HG03460 (cell line): Measurements from ENCODE around the gene SGSH.
"Not testable (repeated sequence)": the region's sequence is repeated elsewhere in the genome, so short reads cannot be mapped to it uniquely, and the experiment has no call there.

ENCODE experiments used
- ATAC-seq: cut with Tn5 transposase; IDR thresholded peaks from one replicate; pipeline ENCODE4 v1.9.1; 2021; ENCODE audit not compliant: unreplicated experiment

The SGSH gene

DNA sequence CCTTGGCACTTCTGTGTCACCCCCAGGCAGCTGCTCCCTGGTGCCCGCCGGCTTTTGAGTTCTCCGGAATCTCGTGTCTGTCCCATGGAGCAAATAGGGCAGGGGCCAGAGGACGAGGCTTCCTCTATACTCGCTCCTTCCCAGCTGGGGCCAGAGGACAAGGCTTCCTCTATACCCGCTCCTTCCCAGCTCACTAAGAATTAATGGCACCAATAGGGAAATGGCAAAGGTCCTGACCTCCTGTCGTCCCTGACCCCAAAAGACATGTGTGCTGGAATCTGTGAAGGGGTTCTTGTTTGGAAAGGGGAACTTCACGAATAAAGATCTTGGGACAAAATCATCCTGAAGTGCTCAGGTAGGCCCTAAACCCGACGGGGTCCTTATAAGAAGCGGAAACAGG, 7.6 kb downstream of the SGSH start:
- ATAC-seq = no peak

DNA sequence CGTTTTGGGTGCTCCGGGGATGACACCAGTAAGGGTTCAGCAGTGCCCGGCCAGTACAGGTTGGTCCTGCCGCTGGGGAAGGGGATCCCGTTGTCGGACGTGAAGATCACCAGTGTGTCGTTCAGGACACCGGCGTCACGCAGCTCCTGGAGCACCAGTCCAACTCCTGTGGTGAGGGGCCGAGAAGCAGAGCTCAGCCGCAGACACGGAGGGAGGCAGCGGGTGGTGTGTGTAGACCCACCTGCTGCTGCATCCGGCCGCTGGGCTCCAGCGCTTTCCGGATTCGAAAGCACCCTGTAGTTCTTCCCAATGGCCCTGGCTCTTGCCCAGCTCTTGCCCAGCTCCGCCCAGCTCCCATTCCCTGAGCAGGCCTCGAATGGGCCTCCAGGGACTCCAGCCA, 8.0 kb downstream of the SGSH start:
- no peak for ATAC-seq

DNA sequence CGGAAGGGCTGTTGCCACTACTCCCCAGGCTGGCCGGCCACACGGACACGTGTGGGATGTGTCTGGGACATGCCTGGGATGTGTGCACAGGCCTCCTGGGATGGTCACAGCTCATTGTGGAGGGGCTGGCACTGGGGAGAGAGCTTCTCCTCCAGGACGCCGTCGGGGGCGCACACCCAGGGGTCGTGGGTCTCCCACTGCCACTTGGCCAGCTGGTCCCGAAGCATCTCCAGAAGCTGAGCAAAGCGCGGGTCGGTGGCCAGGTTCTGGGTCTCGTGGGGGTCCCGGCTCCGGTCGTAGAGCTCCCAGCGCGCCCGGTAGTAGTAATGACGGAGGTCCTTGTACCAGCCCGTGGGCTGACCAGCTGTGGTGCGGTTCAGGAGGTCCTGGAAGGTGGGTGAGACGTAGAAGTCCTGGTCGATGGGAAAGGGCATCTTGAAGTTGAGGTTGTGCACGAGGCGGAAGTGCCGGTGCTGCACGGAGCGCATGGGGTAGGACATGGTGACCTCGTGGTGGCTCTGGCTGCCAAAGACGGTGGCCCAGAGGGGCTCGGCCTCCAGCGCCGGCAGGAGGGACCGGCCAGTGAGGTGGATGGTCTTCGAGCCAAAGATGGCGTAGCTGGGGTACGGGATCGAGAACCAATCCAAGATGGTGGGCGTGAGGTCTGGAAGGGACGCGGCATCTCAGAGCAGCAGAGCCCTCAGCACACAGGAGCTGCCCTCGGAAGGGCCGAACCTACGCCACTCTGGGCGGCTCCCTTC, 9.6 kb downstream of the SGSH start:
- ATAC-seq = no peak

DNA sequence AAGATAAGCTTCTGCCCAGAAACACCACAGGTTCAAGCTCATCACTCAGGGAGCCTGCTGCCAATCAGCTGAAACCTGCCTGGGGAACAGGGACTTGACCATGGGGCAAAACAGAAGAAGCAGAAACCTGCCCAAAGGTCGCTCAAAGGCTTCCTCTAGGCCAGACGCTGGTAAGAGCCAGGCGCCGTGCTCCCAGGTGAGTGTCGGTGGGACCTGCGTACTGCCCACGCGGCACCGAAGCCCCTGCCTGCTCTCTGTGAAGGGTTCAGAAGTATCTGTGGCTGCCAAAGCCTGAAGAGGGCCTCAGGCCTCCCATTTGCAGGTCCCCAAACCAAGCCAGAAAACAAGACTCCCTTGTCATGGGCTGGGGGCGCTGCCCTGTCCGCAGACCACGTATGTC, 10.4 kb downstream of the SGSH start:
- ATAC-seq = no peak

DNA sequence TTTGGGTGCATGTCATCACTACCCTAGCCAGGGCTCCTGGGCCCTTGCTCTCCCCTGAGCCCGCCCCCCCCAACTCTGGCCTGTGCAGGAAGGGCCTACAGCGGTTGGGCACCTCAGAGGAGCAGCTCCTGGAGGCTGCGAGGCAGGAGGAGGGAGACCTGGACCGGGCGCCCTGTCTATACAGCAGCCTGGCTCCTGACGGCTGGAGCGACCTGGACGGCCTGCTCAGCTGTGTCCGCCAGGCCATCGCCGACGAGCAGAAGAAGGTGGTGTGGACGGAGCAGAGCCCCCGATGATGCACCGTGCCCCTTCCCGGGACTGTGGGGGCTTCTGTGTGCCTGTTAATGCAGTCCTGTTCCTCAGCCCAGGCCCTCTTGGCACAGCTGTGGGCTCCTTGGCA, 12.1 kb downstream of the SGSH start:
- no peak for ATAC-seq

DNA sequence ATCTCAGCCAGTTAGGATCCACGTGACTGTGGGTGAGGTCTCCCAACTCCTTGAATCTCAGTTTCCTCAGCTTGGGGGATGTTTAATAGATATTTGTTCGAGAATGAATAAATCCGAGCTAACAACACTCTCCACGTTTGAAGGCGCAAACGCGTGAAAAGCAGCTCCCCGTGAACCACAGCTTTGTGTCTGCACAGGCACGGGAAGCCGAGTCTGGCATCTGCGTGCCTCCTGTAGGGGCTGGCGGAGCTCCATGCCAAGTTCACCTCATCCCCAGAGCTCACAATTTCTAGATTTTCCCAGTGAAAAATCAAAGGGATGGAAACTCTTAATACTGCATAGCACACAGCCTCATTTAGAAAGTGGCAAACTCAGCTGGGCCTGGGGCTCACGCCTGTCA, 14.3 kb downstream of the SGSH start:
- no peak for ATAC-seq

DNA sequence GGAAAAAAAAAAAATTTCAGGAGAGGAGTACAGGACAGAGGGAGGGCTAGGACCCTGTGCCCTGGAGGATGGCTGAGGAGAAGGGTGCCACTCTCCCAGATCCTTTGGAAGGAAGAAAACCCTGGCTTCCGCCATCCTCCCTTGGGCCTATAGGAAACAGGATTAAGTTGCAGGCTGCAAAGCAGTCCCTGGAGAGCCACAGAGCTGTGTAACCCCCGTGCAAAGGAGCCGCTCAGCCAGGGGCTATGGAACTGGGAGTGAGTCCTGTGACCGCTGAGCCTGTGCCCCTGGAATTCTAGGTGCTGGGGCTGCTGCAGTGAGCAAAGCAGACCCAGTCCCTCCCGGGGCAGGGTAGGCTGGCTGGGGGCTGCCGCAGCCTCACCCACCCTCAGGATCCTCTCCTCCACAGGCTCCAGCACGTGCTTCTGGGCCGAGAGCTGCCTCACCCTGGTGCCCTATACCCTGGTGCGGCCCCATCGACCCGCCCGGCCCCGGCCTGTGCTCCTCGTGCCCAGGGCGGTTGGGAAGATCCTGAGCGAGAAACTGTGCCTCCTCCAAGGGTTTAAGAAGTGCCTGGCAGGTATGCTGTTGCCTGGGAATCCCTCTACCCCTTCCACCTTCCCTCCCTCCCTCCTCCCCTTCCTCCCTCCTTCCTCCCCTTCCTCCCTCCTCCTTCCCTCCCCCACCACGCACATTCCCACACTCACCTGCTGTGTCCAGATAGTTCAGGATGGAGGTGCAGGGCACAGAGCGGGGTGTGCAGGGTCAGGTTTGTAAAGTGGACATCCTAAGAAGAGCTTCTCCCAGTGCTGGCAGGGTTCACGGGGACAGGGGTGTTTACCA, 15.3 kb downstream of the SGSH start:
- no peak for ATAC-seq

DNA sequence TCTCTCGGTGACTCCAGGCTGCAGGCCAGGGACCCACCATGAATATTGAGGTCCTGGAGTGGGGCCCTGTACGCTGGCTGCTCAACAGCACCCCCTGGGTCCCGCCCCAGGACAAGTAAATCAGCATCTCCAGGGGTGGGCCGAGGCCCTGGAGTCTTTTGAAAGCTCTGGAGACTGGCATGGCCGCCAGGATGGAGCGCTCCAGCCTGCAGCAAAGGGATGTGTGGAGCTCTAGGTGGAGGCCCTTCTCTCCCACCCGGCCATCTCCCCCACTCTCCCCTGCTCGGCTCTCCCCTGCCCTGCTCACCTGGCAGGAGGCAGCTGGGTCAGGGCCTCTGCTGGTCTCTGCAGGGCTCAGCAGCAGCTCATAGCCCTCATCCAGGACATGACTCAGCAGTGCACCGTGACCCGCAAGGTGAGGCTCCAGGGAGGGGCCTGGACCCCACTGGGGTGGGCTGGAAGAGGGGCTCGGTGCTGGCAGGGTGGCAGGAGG, 16.6 kb downstream of the SGSH start:
- ATAC-seq = no peak

DNA sequence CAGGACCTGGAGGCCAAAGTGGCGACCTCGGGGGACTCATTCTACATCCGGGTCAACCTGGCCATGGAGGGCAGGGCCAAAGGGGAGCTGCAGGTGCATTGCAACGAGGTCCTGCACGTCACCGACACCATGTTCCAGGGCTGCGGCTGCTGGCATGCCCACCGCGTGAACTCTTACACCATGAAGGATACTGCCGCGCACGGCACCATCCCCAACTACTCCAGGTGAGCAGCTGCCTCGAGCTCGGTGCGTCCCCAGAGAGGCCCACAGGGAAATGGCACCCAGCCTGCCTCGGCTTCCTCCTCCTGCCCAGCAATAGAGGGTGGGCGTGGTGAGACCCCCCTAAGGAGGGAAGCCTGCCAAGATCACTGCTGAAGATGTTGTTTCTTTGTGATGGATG, 17.9 kb downstream of the SGSH start:
- no peak for ATAC-seq

DNA sequence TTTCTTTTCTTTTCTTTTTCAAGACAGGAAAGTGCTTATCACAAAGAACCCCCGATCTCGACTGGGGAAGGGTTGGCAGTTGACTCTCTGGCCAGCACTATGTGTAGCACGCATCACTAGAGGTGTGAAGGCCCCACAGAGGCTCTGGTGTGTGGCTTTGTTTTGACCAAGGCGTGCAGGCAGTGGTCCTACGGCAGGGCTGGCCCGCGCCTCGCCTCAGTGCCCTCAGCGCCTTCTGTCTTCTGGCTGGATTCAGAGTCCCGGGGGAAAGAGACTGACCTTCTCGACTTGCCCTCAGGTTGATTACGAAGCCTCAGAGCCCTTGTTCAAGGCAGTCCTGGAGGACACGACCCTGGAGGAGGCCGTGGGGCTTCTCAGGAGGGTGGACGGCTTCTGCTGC, 18.7 kb downstream of the SGSH start:
- ATAC-seq = no peak

DNA sequence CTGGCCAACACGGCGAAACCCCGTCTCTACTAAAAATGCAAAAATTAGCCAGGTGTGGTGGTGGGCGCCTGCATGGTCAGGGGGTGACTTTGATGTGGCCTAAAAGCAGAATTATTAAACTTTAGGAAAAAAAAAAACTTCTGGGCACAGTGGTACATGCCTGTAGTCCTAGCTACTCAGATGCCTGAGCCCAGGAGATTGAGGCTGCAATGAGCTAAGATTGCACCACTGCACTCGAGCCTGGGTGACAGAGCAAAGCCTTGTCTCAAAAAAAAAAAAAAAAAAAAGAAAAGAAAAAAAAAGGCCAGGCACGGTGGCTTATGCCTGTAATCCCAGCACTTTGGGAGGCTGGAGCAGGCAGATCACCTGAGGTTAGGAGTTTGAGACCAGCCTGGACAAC, 20.8 kb downstream of the SGSH start:
- ATAC-seq = not testable (repeated sequence)

DNA sequence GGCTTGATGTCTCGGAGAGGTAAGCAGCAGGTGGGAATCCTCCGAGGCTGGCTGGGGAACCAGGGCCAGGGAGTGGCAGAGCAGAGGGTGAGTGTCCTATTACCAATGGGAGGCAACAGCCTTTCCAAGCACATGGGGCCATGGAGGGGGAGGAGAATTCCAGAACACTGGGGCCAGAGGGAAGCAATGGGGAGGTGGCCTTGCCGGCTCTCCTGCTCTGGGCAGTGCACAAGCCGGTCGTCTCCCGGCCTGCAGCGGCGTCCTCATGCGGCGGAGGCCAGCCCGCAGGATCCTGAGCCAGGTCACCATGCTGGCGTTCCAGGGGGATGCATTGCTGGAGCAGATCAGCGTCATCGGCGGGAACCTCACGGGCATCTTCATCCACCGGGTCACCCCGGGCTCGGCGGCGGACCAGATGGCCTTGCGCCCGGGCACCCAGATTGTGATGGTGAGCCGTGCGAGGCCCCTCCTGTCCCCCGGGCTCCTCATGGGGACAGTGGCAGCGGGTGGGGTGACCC, 21.9 kb downstream of the SGSH start:
- ATAC-seq = no peak

DNA sequence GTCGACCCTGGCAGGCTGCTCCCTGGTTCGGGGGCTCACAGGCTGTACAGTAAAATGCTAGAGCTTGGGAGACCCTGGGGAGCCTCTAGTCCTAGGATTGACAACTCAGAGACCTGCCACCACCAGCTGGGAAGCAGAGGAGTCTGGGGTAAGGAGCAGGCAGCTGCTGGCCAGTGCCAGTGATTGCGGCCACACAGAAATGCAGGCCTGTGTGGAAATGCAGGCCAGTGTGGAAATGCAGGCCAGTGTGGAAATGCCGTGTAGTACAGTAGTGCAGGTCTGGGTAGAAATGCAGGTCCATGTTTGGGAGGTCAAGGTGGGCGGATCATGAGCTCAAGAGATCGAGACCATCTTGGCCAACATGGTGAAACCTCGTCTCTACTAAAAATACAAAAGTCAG, 23.5 kb downstream of the SGSH start:
- ATAC-seq = no peak

DNA sequence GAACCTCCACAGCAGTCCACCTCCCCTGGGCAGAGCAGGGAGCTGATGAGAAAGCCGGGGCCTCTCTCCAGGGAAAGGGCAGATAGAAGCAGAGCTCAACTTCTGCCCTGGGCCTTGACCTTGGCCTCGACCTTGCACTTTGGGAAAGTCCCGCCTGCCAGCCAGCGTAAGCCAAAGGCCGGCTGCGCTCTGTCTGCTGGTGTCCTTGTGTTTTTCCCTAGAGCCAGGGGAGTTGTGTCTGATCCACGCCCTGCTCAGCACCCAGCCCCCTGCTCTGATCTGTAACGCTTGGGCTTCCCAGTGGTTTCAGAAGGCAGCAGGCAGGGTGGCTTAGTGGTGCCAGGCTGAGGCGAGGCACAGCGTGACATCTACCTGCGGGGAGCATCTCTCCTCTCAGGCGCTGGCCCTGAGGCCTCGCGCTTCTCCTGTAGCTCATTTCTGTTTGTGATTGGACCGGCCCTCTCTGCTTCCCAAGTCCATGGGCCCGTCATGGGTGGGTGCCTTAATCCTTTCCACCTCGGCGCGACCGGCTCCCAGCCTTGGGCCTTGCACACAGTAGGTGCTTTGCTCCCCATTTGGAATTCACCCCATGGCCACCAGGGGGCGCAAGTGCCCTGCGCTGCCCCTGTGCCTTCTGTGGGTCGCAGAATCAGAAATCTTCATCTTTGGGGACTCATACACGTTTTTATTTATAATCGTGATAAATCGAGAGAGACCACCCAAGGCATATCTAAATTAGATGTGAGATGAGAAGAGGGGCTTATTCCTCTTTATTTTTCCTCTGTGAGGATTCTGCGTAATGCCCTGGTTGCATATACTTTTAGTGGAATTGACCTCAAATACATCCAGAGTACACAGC, 24.2 kb downstream of the SGSH start:
- no peak for ATAC-seq

DNA sequence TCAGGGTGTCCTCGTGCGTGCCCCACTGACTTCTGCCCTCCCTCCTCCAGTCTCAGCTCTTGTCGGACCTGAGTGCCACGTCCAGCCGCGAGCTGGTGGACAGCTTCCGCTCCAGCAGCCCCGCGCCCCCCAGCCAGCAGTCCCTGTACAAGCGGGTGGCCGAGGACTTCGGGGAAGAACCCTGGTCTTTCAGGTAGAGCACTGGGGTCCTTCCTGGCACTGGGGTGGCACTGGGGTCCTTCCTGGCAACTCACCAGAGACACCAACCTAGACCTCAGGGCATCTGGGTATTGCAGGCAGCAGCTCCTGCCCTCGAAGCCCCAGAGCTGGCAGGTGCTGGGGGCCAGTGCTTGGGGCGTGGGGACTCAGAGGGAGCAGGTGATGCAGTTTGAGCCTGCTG, 25.0 kb downstream of the SGSH start:
- no peak for ATAC-seq

DNA sequence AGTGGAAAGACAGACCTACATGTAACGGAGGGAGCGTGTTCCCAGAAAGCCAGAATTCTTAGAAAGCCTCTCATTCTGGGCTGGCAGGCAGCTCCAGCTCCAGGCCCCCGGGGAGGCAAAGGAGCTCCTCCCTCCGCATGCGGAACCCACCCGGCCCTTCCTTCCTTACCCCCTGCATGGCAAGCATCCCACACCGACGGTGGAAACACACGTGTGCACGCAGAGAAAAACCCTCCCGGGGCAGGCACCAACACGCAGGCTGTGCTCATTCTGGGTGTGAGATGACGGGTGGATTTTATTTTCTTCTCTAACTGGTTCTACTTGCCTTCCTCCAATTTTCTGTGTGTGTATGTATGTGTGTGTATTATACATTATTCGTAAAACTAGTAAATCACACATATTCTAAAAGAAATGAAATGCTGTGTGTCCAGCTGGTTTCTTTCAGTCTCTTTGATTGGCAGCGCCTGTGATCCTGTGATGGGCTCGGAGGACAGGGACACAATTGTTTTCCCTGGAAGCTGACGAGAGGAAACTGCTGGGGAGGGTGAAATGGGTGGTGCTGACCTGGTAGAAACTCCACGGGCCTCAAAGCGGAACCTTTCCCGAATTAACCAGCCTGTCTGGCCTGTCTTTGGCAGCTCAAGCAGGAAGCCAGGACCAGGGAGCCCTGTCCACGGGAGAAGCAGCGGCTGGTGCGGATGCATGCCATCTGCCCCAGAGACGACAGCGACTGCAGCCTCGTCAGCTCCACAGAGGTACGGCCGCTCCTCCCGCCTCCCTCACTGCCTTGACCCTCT, 28.1 kb downstream of the SGSH start:
- no peak for ATAC-seq

DNA sequence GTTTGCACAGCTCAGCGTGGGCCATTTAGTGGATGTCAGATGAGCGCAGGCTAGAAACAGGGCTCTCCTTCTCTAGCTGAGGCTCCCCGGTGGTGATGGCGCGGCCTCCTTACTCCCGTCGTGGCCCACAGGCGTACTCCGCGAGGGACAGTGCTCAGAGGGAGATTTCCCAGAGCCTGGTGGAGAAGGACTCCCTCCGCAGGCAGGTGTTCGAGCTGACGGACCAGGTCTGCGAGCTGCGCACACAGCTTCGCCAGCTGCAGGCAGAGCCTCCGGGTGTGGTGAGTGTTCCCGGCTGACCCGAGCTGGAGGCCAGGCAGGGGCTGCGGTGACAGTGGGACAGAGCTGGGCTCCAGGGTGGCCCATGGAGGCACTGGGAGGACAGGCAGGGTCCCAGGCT, 28.9 kb downstream of the SGSH start:
- ATAC-seq = no peak

DNA sequence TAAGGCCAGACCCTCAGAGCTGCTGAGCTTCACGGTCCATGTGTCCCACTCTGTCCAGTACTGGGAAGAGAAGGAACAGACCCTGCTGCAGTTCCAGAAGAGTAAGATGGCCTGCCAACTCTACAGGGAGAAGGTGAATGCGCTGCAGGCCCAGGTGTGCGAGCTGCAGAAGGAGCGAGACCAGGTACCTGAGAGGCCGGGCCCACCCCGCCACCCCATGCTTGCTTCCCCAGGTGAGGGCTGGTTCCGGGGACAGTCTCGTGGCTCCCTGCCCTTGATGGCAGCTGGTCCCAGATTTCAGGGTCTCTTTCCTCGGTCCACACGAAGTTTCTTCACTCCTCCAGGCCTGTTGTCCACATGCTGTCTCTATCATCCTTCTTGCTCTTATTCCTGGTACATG, 29.4 kb downstream of the SGSH start:
- ATAC-seq = no peak

DNA sequence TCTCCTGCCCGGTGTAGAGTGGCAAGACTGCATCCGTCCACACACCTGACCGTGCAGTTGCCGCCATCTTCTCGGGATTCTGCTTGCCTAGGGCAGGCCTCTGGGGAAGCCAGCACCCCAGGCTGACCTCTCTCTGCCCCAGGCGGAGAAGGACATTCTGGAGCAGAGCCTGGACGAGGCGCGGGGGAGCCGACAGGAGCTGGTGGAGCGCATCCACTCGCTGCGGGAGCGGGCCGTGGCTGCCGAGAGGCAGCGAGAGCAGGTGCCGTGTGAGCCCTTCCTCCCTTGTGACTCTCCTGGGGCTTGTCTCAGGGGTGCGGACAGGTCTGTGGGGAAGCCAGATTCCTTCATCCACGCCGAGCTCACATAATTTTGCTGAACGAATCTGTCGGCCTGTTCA, 30.5 kb downstream of the SGSH start:
- no peak for ATAC-seq

DNA sequence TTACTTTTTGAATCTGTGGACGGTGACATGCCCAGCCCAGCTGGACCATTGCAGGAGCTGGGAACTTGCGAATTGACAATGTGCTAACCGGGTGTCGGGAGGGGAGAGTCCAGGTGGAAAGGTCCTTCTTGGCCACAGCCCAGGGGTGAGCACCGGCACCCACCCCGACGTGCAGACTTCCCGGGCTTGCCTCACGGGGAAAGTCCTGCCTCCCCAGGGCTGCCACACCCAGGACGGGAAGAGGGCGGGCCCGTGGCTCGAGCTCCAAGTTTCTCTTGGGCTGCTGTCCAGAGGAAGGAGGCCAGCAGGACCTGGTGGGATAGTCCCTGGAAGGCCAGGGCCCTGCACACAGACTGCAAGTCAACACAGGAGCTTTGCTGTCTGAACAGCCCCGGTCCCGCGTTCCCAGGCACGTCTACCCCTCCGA, 32.6 kb downstream of the SGSH start:
- no peak for ATAC-seq
